CD4-positive, alpha-beta T cell treated with Interleukin-15 for 1 hour (primary cell): ENCODE data around the gene ABCB8.

Experiments used
- DNase-seq: peaks from one replicate; pipeline ENCODE4 v3.0.0-alpha.2; 2020

The ABCB8 gene

DNA sequence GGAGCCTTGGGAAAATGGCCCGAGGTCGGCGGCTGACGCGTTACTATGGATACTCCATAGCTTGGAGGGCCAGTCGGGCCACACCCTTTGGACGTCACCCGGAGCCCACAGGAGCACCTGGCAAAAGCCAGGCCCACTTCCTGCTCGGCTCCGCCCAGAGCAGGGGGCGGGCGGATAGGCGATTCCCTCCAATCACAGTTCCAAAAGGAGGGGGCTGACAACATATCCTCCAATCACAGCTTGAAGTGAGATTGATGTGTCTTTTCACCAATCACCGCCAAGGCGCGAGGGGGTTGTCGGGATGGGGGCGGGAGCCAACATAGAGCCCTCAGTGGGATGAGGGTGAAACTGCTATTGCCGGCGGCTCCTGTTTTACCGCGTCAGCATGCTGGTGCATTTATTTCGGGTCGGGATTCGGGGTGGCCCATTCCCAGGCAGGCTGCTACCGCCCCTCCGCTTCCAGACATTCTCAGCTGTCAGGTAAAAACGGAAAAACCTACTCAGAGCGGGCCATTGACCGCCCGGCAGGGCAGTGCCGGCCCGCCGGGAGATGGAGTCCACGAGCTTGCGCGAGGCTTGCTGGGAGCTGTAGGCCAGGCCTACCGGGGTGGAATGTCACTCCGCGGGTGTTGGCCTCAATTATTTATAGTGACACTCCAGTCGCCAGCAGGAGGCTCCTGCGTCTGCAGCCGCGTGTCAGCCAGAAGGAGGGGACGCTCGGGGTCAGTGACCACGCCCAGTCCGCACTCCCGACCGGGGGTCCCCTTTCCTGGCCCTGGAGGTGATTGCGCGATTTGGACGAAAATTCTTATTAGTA is at the start of gene ABCB8:
Gene ABCB8 (plus strand): TSS at position 320 of the 817 bp plus-strand sequence. CDS start 66 bp downstream, at position 386.
- DNase-seq, result peak; percentile 99

DNA sequence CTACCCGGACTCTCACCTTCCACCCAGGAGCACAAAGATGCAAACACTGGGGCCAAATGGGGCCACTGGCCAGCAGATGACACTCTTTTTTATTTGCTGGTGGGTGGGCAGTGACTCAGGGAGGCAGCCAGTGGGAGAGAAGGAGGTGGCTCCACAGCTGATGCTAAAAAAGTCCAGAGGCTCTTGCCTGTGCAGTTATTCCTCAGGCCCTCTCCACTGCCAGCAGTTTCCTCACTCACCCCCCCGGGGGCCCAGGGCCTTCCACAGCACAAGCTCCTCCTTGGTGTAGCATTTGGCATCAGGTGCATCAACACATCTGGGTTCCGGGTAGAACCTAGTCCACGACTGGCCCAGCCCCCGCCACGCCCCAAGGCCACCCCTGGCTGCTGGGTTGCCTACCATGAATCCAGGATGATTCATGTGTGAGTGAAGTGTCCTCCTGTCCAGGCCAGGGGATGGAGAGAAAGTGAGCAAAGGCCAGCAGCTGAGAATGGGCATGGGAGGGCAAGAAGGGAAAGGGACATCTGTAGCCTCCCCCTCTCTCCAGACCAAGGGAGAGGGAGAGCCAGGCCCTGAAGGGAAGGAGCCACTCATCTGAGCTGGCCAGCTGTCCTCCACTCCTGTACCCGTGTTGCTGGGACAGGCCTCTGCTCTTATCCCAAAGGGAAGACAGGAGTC is 48.4 kb upstream of the ABCB8 start:
- no peak for DNase-seq

DNA sequence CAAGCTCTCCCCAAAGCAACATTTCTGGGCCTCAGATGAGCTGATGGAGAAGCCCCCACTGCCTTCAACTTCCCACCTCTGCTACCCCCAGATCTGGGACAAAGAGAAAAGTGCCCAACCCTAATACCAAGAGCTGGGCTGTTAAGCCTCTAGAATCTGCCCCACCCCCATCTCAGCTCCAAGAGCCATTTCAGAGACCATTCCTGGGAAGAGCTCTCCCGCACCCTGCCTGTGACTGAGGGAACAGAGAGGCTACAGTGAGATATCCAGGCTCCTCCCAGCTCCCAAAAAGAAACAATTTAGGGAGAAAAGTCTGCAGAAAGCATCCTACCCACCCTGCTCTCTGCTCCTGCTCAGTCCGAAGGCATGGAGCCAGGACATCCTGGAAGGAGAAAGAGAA is 47.6 kb upstream of the ABCB8 start:
- no peak for DNase-seq

DNA sequence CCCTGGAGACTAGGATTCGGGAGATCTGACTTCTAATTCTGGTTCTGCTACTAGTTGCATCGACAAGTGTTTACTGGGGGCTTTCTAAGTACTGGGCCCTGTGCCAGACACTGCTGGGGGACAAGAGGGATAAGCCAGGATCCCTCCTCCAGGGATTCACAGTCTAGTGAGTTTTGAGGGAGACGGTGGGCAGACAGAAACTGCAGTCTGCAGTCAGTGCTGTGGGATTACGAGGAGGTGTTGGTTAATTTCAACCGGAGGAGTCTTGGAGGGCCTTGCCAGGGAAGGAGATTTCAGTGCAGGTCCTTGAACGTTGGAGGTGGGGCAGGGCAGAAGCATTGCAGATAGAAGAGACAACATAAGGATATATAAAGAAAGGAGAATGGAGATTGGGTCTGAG is 46.6 kb upstream of the ABCB8 start:
- DNase-seq, result no peak

DNA sequence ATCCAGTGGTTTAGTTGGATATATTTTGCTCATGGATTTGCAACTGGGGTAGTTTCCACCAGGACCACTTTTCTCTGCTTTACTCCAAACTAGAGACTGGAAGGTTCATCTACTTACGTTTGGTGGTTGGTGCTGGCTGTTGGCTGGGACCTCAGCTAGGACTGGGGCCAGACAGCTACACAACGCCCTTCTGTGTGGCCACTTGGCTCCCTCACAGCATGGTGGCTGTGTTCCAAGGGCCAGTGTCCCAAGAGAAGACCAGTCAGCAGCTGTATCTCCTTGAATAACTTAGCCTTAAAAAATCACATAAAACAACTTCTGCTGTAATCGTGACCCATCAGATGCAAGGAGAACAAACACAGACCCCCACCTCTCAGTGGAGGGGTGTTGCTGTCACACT is 45.9 kb upstream of the ABCB8 start:
- no peak for DNase-seq

DNA sequence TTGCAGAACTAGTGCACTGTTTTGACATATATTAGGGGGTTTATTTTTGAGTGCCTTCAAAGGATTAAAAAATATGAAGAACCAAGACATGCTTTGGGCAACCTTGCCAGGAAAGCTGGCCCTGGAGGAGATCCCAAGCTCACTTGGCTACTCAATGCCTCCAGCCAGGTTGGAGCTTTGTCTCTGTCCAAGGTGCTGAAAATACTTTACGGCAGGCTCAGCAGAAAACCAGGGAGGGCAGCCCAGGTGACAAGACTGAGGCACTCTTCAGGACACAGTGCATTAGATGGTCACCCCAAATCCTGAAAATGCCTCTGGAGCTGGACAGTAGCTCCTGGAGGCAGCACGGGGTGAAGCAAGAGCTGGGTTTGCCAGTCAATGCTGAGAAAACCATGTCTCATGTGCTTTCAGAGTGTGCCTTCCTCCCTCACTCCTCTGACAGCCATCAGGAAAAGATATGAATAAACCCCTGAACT is 44.3 kb upstream of the ABCB8 start:
- DNase-seq, result no peak

DNA sequence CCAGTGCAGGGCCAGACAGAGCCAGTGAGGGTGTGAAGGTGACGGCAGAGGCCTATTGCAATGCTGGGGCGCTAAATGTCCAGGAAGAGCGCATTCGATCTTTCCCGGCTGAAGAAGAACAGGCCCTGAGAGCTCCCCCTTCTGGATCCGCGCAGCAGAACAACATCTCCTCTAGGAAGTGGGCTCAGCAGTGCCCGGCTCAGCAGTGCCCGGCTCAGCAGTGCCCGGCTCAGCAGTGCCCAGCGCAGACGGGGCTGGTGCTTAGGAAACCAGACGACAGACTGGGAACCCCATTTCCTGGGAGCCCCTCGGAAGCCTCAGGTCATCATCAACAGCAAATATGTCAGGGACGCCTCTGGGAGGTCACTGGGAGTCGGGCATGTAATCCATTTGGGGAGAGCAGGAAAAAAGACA is 42.1 kb upstream of the ABCB8 start:
- peak; percentile 41 for DNase-seq

DNA sequence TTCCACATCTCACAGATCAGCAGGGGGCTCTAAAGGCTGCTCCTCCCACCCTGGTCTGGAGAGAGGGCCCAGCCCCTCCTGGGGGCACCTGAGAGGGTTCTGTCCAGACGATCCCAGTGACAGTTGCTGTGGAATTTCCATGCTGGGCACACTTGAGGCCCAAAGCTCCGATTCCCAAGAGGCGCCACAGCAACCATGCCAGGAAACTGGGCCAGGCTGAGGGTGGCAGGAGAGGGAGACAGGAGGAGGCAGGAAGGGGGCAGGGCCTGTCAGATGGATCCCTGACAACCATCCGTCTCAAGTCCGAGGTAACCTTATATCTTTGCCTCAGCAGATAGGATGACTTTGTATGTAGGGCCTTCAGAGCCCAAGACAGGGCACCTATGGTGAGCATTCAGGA is 41.7 kb upstream of the ABCB8 start:
- no peak for DNase-seq

DNA sequence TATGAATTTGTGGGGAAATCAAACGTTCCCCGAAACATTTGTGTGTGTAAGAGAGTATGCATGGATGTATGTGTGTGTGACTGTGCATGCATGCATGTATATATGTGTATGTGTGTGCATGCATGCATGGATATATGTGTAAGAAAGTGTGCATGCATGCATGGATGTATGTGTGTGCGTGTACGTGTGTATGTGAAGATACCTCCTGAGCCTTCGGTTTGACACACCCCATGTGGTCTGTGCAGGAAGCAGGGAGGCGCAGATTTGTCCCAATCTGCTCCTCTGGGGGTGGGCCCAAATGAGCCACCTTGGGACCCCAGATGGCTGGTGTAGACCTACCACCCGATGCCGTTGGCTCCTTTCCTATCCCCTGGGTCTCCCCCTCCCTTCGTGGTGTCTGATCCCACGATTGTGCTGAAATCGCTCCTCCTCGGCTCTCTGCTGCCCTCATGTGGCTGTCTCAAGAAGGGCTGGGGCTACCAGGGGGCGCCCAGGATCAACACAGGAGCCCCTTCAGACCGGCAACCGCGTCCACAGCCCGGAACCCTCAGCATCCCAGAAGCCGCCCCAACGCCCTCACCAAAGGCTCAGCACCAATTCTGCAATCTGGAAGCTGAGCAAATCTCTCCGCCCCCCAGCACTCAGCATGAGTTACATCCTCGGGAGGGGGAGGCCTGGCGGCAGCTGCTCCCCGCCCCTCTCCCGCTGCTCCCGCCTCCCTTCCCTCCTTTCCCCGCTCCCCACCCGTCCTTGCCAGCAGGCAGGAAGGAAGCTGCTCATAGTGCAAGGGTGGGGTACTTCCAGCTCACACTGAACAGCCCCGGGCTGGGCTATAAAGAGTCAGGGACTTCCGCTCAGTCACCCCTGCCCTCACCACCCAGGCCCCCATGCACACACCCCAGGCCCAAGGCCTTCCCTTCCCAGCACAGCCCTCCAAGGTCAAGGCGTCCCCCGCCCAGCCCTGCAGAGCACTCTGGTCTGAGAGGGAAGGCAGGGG is 39.7 kb upstream of the ABCB8 start:
- DNase-seq, result peak; percentile 63

DNA sequence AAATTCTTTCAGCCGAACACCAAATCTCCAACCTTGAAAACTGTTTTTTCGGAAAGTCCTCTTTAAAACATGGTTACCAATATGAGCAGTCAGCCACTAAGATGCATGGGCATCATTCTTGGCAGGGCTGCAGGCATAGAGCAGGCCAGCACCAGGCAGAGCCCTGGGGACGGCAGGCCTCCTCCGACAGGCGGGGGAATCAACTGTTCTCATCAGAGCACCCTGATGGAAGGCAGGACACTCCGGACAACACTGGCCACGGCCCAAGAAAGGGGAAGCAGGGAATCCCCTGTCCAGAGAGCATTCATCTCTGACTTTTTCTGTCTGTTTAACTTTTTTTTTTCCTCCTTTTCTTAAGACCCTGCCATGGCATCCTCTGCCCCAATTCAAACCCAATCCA is 38.8 kb upstream of the ABCB8 start:
- no peak for DNase-seq

DNA sequence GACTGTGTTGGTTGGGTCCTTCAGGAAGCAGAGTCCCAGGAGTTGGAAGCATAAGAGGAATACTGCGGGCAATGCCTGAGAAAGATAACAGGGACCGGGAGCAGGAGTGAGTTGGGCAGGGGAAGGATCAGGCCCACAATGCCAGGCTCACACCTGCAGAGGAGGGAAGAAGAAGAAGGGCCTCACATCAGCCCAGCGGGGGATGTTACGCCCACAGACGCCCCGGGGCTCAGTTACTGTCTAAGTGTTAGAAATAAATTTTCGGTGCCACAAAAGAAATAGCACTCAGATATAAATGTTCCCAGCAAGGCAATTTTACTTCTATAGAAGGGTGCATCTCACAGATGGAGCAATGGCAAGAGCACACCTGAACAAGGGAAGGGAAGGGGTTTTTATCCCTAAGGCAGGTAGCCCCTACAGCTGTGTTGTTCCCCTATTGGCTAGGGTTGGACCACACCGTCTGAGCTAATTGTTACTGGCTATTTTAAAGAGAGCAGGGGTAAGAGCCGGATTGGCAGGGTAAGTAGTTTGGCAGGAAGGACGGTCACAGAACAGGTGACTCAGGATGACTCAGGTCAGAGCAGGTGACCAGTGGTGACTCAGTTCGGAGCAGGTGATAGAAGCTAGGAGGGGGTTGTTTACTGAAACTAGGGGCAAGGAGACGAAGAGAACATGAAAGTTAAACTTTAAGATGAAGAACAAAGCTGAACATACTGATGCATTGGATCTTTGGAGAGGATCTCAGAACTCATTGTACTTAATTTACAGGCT is 37.6 kb upstream of the ABCB8 start, which contains the start of gene NOS3:
Gene NOS3 (plus strand): TSS at position 602 of the 771 bp plus-strand sequence. CDS start 2,787 bp downstream, outside the sequence.
- DNase-seq, result no peak

DNA sequence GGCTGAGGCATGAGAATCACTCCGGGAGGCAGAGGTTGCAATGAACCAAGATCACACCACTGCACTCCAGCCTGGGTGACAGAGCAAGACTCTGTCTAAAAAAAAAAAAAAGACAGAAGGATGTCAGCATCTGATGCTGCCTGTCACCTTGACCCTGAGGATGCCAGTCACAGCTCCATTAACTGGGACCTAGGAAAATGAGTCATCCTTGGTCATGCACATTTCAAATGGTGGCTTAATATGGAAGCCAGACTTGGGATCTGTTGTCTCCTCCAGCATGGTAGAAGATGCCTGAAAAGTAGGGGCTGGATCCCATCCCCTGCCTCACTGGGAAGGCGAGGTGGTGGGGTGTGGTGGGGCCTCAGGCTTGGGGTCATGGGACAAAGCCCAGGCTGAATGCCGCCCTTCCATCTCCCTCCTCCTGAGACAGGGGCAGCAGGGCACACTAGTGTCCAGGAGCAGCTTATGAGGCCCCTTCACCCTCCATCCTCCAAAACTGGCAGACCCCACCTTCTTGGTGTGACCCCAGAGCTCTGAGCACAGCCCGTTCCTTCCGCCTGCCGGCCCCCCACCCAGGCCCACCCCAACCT is 36.1 kb upstream of the ABCB8 start:
- no peak for DNase-seq

DNA sequence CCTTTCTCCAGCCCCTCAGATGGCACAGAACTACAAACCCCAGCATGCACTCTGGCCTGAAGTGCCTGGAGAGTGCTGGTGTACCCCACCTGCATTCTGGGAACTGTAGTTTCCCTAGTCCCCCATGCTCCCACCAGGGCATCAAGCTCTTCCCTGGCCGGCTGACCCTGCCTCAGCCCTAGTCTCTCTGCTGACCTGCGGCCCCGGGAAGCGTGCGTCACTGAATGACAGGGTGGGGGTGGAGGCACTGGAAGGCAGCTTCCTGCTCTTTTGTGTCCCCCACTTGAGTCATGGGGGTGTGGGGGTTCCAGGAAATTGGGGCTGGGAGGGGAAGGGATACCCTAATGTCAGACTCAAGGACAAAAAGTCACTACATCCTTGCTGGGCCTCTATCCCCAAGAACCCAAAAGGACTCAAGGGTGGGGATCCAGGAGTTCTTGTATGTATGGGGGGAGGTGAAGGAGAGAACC is 35.4 kb upstream of the ABCB8 start:
- DNase-seq, result no peak

DNA sequence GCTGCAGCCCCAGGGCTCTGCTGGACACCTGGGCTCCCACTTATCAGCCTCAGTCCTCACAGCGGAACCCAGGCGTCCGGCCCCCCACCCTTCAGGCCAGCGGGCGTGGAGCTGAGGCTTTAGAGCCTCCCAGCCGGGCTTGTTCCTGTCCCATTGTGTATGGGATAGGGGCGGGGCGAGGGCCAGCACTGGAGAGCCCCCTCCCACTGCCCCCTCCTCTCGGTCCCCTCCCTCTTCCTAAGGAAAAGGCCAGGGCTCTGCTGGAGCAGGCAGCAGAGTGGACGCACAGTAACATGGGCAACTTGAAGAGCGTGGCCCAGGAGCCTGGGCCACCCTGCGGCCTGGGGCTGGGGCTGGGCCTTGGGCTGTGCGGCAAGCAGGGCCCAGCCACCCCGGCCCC is 34.7 kb upstream of the ABCB8 start:
- DNase-seq, result no peak

DNA sequence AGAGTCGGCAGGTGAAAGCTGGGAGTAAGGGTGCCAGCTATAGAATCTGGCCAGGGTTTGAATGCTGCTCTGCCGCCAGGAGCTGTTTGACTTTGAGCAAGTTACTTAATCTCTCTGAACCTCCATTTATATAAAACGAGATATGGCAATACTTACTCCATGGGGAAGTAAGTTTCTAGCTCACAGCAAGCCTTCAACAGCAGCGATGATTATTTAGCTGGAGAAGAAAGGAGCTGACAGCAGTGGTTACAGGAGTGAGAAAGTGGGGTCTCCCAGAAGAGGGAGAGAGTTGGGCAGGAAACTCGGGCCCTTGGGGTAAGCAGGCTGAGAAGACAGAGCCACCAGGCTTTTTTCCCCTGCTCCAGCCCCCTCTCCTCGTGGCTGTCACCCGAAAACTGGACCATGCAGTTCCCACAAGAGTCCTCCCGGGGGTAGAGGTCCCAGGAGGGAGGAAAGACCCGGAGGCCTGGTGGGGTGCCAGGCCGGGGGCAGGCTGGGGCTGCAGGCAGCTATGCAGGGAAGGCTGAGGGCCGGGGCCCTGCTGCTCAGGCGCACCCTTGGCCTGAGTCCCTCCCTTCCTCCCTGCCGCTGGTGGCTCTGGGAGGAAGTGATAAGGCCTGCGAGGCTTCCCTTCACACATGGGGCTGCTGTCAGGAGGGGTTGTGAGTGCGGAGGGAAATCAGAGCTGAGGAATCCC is 34.0 kb upstream of the ABCB8 start:
- DNase-seq, result no peak

DNA sequence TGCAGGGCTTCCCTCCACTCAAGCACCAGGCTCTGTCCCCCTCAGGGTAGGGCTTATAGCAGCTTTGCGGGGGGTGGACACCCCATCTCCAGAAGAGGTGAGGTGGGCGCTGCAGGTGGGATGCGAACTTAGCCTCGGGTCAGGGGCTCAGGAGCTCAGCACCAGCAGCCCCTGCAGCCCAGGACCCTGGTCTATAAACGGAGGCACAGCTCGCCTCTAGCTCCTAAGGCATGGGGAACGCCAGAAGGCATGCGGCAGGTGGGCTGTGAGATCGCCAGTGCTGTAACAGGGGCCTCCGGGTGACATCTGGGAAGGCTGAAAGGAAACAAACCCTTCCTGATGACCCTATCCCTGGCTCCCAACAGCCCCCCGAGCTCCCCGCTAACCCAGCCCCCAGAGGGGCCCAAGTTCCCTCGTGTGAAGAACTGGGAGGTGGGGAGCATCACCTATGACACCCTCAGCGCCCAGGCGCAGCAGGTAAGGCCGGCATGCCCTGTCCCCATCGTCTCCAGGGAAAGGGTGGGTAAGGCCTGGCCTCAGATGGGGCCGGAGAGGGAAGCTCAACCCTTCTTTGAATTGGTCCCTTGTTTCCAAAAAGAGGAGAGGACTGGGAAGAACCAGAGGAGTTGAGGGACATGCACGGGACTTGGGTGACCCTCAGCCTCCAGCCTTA is 33.3 kb upstream of the ABCB8 start:
- no peak for DNase-seq

DNA sequence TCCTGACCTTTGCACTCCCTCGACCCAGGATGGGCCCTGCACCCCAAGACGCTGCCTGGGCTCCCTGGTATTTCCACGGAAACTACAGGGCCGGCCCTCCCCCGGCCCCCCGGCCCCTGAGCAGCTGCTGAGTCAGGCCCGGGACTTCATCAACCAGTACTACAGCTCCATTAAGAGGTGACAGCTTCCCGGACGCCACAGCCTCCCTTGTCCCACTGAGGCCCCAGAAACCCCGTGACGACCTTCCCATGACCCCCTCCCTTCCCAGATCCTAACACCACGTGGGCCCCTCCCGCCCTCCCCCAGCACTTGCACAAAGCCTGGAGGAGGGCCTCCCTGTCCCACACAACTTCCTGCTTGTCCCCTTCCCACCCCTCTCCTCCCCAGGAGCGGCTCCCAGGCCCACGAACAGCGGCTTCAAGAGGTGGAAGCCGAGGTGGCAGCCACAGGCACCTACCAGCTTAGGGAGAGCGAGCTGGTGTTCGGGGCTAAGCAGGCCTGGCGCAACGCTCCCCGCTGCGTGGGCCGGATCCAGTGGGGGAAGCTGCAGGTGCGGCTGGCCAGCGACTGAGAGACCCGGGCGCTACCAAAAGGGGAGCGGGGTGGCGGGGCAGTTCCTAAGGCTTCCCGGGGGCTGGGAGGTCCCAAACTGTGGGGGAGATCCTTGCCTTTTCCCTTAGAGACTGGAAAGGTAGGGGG is 31.7 kb upstream of the ABCB8 start:
- DNase-seq, result no peak

DNA sequence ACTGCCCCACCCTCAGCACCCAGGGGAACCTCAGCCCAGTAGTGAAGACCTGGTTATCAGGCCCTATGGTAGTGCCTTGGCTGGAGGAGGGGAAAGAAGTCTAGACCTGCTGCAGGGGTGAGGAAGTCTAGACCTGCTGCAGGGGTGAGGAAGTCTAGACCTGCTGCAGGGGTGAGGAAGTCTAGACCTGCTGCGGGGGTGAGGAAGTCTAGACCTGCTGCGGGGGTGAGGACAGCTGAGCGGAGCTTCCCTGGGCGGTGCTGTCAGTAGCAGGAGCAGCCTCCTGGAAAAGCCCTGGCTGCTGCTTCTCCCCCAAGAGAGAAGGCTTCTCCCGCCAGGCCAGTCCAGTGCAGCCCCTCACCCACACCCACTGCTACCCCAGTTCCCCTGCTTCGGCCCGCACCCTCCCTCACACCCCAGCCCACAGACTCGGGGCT is 31.2 kb upstream of the ABCB8 start:
- no peak for DNase-seq

DNA sequence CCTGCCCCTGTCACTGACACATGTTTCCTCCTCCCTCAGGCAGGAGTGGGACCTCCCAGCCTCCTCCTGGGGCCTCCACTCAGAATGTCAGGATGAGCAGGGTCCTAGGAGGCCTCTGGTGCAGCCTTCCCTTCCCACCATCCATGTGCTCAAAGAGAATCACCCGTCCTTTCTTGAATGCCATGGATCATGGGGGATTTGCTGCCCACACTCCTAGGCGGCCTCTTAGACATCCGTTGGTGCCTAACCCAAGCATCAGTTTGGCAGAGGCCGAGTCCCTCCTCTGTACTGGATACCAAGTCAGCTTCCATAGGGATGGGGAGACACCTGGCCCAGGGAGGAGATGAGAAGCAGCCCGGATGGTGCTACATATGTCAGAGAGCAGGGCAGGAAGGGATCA is 30.4 kb upstream of the ABCB8 start:
- DNase-seq, result no peak

DNA sequence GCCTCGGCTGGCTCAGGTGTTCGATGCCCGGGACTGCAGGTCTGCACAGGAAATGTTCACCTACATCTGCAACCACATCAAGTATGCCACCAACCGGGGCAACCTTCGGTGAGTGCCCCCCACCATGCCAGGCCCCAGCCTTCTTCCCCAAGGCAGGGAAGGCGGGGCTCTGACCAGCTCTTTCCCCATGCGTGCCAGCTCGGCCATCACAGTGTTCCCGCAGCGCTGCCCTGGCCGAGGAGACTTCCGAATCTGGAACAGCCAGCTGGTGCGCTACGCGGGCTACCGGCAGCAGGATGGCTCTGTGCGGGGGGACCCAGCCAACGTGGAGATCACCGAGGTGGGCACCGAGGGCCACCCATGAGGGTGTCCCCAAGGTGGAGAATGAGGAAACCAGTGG is 29.9 kb upstream of the ABCB8 start:
- no peak for DNase-seq
